Calu3 (cell line): ENCODE measurements around the gene MAOB. TPM values are rescaled to one million over a fixed set of nuclear protein-coding genes. Genes with fewer than 3 reads are reported as not detected.

Experiments
- BruUV-seq: library from RNA; stranded (reverse); fragments of 400-500 nt; replicated peaks from 2 replicates; lab custom pipeline; 2021; lab: Mats Ljungman, UMichigan
- CTCF ChIA-PET: fragments of 300-600 bp; sonication (Branson Sonifier 250); formaldehyde crosslinking; loops from one replicate; lab custom pipeline; 2022; ENCODE audit warnings: antibody characterized with exemption; lab: Charles Lee
- DNase-seq: peaks from one replicate; pipeline ENCODE4 v3.0.0; 2022
- H3K27ac Mint-ChIP-seq: one replicate; pipeline ENCODE4 v1.8.0; 2022; ENCODE audit warnings: mixed read lengths; ENCODE audit not compliant: unreplicated experiment
- H3K27me3 Mint-ChIP-seq: one replicate; pipeline ENCODE4 v1.8.0; 2022; ENCODE audit warnings: mixed read lengths; ENCODE audit not compliant: unreplicated experiment
- H3K36me3 Mint-ChIP-seq: one replicate; pipeline ENCODE4 v1.8.0; 2022; ENCODE audit warnings: mild to moderate bottlenecking, moderate library complexity, mixed read lengths; ENCODE audit not compliant: insufficient read depth, unreplicated experiment
- H3K4me1 Mint-ChIP-seq: one replicate; pipeline ENCODE4 v1.8.0; 2022; ENCODE audit warnings: mild to moderate bottlenecking, low read depth, mixed read lengths; ENCODE audit not compliant: unreplicated experiment
- H3K4me3 Mint-ChIP-seq: one replicate; pipeline ENCODE4 v1.8.0; 2022; ENCODE audit warnings: mild to moderate bottlenecking, low read depth, moderate library complexity, mixed read lengths; ENCODE audit not compliant: unreplicated experiment
- H3K9me3 Mint-ChIP-seq: one replicate; pipeline ENCODE4 v1.8.0; 2022; ENCODE audit warnings: low read depth, mixed read lengths; ENCODE audit not compliant: unreplicated experiment
- intact Hi-C: fragments of 100-400 bp; cut with micrococcal nuclease; formaldehyde crosslinking; loops from one replicate; pipeline ENCODE4 v1.10.0; 2022; ENCODE audit not compliant: unreplicated experiment
- total RNA-seq: library from RNA; stranded (reverse); gene quantifications from 2 replicates; pipeline ENCODE4 v1.2.3, GENCODE V29; 2022
- TF ChIP-seq, protein P1 (sequence below): fragments of 200-600 bp; IDR thresholded peaks from one replicate; pipeline ENCODE4 v1.8.0; 2022; ENCODE audit warnings: antibody characterized with exemption; ENCODE audit not compliant: unreplicated experiment

MAOB gene
- total RNA-seq, 1 experiment from 2014 or later: 56.8 TPM

DNA sequence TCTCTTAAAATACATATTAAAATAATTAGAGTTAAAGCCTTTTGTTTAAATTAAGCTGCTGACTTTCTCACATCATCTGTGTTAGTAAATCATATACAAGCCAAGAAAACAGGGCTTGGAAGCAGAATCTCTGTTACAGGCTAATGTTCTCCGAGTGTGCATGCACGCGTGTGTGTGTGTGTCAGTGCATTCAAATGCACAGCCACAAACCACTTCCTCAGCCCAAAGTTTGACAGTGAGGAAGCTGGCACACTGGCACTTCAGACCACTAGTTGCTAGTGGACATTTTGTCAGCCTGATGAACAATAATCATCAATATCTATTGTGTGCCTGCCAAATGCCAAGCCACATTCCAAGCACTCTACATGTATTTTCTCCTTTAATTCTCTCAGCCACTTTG lies 5.6 kb downstream of the MAOB start:
- no peak overlapping the region for H3K4me3 Mint-ChIP-seq
- no peaks in the 10 kb centered on the region for H3K27me3 Mint-ChIP-seq
- H3K27ac Mint-ChIP-seq: no peak overlapping the region
- no peaks in the 10 kb centered on the region for H3K9me3 Mint-ChIP-seq
- TF ChIP-seq, protein P1, sequence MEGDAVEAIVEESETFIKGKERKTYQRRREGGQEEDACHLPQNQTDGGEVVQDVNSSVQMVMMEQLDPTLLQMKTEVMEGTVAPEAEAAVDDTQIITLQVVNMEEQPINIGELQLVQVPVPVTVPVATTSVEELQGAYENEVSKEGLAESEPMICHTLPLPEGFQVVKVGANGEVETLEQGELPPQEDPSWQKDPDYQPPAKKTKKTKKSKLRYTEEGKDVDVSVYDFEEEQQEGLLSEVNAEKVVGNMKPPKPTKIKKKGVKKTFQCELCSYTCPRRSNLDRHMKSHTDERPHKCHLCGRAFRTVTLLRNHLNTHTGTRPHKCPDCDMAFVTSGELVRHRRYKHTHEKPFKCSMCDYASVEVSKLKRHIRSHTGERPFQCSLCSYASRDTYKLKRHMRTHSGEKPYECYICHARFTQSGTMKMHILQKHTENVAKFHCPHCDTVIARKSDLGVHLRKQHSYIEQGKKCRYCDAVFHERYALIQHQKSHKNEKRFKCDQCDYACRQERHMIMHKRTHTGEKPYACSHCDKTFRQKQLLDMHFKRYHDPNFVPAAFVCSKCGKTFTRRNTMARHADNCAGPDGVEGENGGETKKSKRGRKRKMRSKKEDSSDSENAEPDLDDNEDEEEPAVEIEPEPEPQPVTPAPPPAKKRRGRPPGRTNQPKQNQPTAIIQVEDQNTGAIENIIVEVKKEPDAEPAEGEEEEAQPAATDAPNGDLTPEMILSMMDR: no peak
- CTCF ChIA-PET: no interaction called here
- peaks cover 12% of the 10 kb centered on the region for H3K36me3 Mint-ChIP-seq
- intact Hi-C loops: no loop called here
- BruUV-seq: no TSS peak
- H3K4me1 Mint-ChIP-seq: peaks cover 41% of the 10 kb centered on the region
- no peak for DNase-seq

DNA sequence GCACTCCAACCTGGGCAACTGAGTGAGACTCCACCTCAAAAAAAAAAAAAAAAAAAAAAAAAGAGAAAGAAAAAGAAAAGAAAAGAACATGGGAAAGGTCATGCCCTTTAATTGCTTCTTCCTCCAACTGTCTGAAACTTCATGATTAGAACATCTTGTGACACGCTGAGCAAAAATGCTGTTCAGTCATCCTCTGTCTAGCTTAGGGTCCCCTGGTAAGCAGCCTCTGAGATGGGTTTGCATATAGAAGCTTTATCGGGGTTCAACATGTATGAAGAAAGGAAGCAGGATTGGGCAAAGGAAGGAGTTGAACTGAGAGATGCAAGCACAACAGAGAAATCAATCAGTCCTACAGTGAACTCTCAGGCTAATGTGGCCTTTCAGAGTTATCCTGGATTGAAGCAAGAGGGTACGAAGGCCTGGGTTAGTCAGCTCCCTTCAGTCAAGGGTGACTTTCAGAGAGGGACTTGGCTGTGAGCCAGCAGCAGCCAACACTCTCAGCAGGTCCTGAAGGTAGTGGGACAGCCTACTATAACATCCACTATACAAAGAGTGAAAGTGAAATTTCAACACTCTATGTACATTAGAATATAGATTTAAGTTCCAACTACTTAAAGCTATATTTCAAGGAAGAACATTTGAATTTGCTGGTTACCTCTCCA lies 11.4 kb downstream of the MAOB start:
- no TSS peak for BruUV-seq
- intact Hi-C loops: no loop called here

DNA sequence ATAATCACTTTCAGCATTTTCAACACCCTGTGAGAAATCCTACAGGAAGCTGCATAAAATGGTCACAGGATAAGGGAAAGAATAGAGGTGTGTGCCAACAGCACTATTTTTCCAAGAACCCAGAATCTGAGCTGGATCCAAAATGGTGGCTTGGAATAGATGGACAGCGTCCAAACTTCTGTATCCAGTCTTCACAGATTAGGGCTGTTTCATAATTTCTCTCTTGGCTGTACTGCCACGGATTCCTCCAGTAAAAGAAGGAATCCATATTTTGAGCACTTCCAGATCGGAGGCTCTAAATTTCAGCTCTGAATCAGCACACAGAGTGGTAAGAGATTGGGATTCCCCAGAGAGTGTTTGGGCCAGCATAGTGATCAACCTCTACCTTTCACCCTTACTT lies 12.2 kb downstream of the MAOB start:
- H3K27ac Mint-ChIP-seq: peak overlapping the region; percentile 82
- no peaks in the 10 kb centered on the region for H3K27me3 Mint-ChIP-seq
- H3K4me1 Mint-ChIP-seq: peaks cover 58% of the 10 kb centered on the region
- H3K9me3 Mint-ChIP-seq: no peaks in the 10 kb centered on the region
- no peaks in the 10 kb centered on the region for H3K36me3 Mint-ChIP-seq
- BruUV-seq: no TSS peak
- TF ChIP-seq, protein P1: no peak
- CTCF ChIA-PET: no interaction called here
- no peak for DNase-seq
- intact Hi-C loops: no loop called here
- no peak overlapping the region for H3K4me3 Mint-ChIP-seq

More for the DNA sequence above, 11.4 kb downstream of the MAOB start:
- CTCF ChIA-PET: interaction anchor here (0.8 kb wide), 1 partner anchor 9 kb away, joined by 3 read pairs; no protein-coding TSS in a partner anchor
- TF ChIP-seq, protein P1: no peak
- peak; percentile 53 for DNase-seq
- peaks cover 58% of the 10 kb centered on the region for H3K4me1 Mint-ChIP-seq
- H3K36me3 Mint-ChIP-seq: no peaks in the 10 kb centered on the region
- H3K27ac Mint-ChIP-seq: no peak overlapping the region
- H3K27me3 Mint-ChIP-seq: no peaks in the 10 kb centered on the region
- no peaks in the 10 kb centered on the region for H3K9me3 Mint-ChIP-seq
- H3K4me3 Mint-ChIP-seq: no peak overlapping the region

DNA sequence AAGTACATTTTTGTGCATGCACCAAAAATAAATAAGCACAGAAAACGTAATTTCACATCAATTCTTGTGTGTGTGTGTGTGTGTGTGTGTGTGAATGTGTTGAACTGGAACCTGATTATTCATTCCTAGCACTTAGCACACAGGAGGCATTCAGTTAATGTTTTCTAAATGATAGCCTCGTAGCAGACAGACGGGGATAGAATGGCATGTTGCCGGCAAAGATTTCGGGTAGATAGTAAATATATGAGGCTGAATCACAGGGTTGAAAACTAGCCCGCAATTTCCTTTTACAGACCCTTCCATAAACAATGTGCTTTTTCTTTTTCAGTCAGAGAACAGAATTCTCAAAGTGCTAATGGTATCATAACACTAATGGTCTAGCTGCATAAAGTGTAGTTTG lies 13.5 kb downstream of the MAOB start:
- TF ChIP-seq, protein P1: no peak
- peak overlapping the region; percentile 82 for H3K27ac Mint-ChIP-seq
- no peak for DNase-seq
- intact Hi-C loops: no loop called here
- H3K4me3 Mint-ChIP-seq: peak overlapping the region; percentile 57
- CTCF ChIA-PET: no interaction called here
- BruUV-seq: no TSS peak
- H3K27me3 Mint-ChIP-seq: no peaks in the 10 kb centered on the region
- no peaks in the 10 kb centered on the region for H3K36me3 Mint-ChIP-seq
- no peaks in the 10 kb centered on the region for H3K9me3 Mint-ChIP-seq
- peaks cover 50% of the 10 kb centered on the region for H3K4me1 Mint-ChIP-seq
